ENCODE results near the gene TCF7L1.
"Not testable (repeated sequence)": the region's sequence is repeated elsewhere in the genome, so short reads cannot be mapped to it uniquely, and the experiment has no call there.

The TCF7L1 gene, protein sequence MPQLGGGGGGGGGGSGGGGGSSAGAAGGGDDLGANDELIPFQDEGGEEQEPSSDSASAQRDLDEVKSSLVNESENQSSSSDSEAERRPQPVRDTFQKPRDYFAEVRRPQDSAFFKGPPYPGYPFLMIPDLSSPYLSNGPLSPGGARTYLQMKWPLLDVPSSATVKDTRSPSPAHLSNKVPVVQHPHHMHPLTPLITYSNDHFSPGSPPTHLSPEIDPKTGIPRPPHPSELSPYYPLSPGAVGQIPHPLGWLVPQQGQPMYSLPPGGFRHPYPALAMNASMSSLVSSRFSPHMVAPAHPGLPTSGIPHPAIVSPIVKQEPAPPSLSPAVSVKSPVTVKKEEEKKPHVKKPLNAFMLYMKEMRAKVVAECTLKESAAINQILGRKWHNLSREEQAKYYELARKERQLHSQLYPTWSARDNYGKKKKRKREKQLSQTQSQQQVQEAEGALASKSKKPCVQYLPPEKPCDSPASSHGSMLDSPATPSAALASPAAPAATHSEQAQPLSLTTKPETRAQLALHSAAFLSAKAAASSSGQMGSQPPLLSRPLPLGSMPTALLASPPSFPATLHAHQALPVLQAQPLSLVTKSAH

DNA sequence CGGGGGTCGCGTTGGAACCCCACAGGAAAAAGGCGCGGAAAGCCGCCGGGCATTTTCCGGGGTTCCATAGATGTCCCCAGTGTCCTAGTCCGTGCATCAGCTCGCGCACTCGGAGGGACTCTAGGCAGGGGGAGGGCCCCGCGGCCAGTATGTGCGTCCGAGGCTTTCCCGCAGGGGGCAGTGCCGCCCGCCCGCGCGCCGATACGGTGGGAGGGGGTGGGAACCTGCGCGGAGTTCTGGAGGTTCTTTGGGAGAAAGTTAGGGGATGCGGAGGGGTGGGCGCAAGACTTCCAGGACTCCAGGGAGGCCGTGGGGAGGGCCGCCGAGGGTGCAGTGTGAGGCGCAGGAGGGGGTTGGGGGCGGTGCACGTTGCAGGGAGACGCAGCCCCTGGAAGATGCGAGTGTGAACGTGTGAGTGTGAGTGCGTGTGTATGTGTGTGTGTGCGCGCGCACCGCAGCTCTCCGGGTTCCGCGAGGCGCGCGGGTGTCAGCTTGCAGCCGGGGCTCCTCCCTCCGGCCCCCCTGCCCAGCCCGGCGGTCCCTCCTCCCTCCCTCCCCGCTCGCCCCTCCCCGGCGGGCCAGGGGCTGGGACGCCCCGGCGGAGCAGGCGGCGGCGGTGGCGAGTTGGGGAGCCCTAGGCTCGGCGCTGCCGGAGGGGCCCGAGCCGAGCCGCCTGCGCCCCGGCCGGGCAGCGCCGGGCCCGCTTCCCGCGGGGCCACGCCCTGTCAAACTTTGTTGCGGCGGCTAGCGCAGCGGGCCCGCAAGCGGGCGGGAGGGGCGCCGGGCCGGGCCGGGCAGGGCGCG lies at the start of gene TCF7L1:
Gene TCF7L1, plus strand, starts transcription at position 559 of the 804 bp plus-strand sequence. CDS start 293 bp downstream, outside the sequence.
- no peak for DNase-seq (ENCODE audit: low read depth in 2 of 2, low spot score in 1 of 2)

DNA sequence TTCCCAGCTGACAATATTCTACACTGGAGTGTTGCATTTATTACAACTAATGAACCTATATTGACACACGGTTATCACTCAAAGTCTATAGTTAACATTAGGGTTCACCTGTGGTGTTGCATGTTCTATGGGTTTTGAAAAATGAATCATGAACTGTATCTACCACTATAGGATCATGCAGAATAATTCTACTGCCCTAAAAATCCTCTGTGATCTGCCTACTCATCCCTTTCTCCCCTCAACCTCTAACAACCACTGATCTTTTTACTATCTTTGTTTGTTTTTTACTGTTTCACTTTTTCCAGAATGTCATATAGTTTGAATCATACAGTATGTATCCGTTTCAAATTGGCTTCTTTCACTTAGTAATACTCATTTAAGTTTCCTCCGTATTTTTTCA lies 47.6 kb upstream of the TCF7L1 start:
- DNase-seq (ENCODE audit: low read depth in 2 of 2, low spot score in 1 of 2), result no peak

DNA sequence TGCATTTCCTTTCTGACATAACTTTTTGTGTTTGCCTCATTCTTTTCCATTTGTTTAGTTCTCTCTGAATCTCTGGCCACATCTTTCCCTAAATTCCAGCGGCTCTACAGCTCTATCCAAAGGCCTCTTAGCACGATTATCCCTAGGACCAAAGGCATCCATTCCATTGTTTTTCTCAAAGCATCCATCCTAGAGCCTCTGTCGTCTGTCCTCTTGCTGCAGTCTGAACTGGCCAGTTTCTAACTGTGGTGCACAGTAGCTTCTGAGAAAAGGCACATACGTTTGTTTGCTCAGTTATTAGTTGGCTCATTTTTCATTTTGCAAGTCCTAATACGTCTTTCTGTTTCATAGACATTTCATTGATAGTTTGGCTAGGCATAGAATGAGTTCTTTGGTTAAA lies 45.7 kb upstream of the TCF7L1 start:
- no peak for DNase-seq (ENCODE audit: low read depth in 2 of 2, low spot score in 1 of 2)

DNA sequence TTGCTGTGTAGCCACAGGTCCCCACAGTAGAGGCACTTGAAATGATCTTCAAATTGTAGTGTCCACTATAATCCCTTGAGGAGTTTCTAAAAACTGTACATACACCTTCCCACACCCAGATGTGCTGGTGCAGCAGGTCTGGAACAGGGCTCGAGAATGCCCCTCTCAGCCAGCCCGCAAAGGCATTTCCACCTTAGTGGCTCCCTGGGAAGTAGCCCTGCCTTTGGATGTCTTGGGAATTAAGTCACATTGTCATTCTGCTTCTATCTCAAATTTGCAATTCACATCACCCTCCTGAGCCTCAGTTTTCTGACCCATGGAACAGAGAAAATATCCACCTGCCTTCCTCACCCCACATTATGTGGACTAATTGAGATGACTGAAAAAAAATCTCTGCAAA lies 44.3 kb upstream of the TCF7L1 start:
- DNase-seq (ENCODE audit: low read depth in 2 of 2, low spot score in 1 of 2), result no peak

DNA sequence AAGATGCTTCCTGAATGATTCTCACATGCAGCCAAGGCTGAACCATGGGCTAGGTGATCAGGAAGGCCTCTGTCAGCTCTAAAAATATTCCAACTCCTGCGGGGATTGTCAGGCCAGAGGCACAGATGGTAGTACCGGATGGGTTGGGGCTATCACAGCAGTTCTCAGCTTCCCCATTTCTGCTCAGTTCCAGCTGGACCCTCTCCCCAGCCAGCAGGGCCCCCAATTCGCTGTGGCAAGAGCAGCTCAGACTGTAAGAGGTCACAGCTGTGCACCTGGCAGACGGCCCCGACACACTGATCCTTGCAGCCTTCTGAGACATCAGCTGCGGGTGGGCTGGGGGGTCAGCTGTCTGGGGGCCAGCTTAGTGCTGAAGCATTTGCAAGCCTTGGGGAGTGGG lies 43.6 kb upstream of the TCF7L1 start:
- DNase-seq (ENCODE audit: low read depth in 2 of 2, low spot score in 1 of 2), result no peak

DNA sequence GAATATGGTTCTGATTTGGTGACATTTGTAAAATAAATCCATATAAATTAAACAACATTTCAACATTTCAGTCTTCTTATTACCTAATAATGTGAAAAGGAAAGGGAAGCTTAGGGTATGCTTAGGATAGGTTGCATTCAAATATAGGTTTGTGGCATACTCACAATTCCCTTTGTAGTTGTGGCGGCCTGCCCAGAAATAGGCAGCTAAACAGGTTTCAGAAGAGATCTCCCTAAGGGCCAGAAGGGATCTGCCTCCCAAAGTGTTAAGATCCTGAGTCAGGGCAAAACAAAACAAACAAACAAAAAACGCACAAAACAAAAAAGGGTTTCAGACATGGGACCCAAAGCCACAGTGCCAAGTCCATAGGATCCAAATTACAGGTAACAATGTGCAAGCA lies 41.4 kb upstream of the TCF7L1 start:
- no peak for DNase-seq (ENCODE audit: low read depth in 2 of 2, low spot score in 1 of 2)

DNA sequence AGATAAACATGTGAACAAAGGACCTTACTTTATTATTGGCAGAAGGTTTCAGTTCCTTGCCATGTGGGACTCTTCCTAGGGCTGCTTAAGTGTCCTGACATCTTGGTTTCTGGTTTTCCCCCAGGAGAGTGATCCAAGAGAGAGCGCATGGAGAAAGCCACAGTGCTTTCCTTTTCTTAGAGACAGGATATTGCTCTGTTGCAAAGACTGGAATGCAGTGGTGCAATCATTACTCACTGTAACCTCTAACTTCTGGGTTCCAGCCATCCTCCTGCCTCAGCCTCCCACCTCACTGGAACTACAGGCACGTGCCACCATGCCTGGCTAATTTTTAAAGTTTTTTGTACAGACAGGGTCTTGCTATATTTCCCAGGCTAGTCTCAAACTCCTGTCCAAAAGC lies 38.1 kb upstream of the TCF7L1 start:
- no peak for DNase-seq (ENCODE audit: low read depth in 2 of 2, low spot score in 1 of 2)

DNA sequence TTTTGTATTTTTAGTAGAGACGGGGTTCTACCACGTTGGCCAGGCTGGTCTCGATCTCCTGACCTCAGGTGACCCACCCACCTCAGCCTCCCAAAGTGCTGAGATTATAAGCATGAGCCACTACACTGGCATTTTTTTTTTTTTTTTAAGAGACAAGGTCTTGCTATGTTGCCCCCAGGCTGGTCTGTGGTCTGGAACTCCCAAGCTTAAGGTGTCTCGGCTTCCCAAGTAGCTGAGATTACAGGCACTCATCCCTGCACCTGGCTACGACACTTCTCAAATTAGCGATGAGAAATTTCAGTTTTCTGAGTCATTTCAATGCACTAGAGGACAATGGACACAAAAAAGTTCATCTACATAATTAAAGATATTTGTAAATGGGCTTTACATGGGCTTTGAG lies 36.6 kb upstream of the TCF7L1 start:
- no peak for DNase-seq (ENCODE audit: low read depth in 2 of 2, low spot score in 1 of 2)

DNA sequence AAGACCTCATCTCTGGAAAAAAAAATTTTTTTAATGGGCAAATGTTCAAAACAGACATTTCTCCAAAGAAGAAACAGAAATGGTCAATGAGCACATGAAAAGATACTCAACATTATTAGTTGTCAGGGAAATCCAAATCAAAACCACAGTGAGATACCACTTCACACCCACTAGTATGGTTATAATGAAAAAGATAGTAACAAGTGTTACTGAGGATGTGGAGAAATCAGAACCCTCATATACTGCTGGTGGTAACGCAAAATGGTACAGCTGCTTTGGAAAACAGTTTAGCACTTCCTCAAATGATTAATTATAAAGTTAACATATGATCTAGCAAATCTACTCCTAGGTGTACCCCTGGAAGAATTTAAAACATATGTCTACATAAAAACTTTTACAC lies 29.0 kb upstream of the TCF7L1 start:
- no peak for DNase-seq (ENCODE audit: low read depth in 2 of 2, low spot score in 1 of 2)

DNA sequence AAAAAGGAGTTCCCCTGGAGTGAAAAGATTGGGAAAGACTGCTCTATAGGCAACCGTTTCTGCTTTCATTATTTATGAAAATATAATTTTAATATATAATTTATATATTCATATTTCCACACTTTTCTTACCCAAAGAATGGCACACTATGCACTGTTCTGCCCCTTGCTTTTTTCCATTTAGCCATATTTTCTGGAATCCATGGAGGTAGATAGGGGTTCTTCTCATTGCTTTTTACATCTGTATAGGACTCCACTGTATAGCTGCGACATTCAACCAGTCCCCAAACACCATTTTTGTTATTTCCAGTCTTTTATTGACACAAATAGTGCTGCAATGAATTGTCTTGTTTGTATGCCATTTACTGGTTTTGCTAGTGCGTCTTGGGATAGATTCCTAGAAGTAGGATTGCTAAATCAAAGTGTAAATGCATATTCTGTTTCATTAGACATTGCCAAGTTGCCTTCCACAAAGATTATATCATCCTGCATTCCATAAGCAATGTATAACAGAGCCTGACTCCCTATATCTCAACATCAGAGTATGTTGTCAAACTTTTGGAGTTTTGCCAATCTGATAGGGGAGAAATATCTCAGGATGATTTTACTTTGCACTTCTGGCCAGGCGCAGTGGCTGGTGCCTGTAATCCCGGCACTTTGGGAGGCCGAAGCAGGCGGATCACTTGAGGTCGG lies 26.6 kb upstream of the TCF7L1 start:
- DNase-seq (ENCODE audit: low read depth in 2 of 2, low spot score in 1 of 2), result no peak

DNA sequence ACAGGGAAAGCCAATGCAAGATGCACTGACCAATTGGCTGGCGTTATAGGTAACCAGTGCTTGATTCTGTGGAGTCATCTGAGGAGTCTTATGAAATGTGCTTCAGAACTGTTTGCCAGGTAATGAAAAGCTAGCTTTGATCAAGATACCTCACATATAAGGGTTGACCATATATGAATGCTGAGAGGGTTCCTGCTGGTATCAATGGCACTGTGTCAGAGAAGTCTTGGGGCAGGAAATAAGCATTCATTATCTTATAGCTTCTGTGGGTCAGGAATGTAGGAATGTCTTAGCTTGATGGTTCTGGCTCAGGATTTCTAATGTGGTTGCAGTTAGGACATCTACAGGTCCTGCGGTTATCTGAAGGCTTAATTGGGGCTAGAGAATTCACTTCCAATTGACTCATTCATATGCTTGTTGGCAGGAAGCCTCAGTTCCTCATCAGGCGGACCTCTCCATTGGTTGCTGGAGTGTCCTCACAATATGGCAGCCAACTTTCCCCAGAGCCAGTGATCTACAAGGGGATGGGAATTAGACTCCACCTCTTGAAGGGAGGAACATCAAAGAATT lies 22.1 kb upstream of the TCF7L1 start:
- DNase-seq (ENCODE audit: low read depth in 2 of 2, low spot score in 1 of 2), result no peak

DNA sequence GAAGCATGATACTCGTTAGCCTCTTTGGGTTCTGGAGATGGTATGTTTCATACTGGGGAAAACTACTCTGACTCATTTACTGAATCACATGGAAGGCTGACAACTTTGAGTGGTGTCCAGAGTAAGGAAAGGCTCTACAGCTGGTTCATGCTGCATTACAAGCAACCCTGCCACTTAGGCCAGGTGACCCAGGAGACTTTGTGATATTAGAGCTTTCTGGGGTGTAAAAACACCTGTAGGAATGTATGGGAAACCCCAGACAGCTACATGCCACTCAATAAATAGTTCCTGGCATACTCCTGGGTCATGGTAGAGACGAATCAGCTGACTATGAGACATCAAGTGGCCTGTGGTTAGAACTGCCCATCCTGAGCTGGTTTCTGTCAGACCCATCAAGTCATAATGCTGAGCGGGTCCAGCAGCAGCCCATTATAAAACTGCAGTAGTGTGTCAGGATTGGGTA lies 21.3 kb upstream of the TCF7L1 start:
- no peak for DNase-seq (ENCODE audit: low read depth in 2 of 2, low spot score in 1 of 2)

DNA sequence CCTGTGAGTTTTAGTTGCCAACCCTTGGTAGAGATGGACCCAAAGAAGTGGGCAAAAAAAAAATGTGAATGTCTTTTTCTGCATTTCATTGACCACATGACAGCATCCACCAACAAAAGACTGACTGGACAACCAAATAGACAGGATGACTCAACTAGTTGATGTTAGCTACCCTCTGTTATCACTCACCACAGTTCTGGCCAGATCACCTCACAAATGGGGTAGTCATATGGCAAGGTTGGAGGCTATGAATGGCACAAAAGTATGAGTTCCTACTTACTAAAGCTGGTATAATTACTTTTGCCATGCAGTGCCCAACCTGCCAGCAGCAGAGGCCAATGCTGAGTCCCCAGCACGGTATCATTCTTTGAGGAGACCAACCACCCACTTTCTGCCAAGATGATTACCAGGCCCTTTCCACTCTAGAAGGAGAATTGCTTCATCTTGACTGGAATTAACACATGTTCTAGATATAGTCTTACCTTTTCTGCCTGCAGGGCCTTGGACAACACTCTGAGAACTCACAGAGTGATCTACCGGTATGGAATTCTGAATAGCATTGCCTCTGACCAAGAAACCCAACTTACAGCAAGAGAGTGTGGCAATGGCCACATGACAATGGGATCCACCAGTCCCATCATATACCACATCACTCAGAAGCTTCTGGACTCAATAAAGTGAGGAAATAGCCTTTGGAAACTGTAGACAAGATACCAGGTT lies 20.1 kb upstream of the TCF7L1 start:
- no peak for DNase-seq (ENCODE audit: low read depth in 2 of 2, low spot score in 1 of 2)

DNA sequence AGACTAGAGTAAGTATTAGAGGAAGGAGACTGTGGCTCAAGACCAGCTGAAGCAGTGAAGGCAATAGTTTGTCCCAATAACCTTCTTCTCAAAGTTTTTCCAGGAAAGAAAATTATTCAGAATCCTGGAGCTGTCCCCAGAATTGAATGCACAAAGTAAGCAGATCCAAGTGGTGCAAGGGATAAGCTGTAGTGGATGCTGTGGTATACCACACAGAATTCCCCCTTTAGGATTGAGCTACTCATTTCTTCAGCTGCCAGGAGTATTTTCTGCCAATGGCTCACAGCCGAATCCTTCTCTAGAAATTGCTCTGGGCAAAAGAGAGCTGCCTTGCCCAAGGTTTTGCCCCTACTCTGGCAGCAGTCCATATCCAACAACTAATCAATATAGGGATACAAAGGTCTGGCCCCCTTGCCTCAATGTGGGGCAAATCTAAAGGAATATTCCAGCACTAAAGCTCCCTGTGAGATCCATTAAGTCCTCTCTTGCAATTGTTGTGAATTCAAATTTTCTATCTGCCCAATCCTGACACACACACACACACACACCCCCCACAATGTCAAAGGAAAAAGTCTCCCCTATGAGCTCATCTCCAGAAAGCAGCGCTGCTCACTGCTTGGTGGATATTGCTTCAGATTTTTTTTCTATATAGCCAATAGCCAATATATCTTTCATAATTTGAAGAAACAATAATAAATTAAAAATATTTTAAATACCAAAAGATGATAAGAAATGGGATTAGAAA lies 18.4 kb upstream of the TCF7L1 start:
- no peak for DNase-seq (ENCODE audit: low read depth in 2 of 2, low spot score in 1 of 2)

DNA sequence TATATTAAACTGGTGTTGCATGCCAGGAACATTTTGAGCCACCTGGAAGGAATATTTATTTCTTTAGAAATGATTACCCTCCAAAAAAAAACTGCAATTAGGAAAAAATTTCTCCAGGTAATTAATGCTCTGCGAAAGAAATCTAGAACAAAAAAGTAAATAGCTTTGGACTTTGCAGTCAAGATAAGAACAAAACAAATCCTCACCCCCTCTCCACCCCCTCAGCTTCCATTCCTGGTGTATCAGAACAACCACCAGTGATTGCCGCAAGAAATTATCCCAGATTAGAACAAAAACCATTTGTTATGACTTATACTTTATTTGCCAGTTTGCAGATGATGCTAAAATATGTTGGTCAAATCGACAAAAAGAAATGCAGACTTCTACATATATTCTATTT lies 17.0 kb upstream of the TCF7L1 start:
- no peak for DNase-seq (ENCODE audit: low read depth in 2 of 2, low spot score in 1 of 2)

DNA sequence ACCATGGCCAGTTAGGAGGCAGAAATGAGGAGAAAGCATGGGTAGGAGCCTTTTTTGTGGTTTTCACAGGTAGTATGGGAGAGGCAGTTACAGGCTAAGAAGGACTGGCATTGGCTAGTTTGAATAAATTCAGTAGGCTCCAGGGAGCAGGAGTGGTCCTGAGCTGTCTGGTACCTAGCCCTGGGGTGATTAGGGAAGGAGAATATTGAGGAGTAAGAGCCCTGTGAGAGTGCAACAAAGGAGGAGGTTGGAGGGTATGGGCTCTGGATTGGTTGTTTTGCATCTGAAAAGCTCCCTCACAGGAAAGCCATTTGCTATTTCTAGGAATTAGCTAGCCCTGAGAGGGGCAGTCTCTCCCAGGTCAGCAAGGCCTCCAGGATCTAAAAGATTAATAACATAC lies 13.3 kb upstream of the TCF7L1 start:
- no peak for DNase-seq (ENCODE audit: low read depth in 2 of 2, low spot score in 1 of 2)

DNA sequence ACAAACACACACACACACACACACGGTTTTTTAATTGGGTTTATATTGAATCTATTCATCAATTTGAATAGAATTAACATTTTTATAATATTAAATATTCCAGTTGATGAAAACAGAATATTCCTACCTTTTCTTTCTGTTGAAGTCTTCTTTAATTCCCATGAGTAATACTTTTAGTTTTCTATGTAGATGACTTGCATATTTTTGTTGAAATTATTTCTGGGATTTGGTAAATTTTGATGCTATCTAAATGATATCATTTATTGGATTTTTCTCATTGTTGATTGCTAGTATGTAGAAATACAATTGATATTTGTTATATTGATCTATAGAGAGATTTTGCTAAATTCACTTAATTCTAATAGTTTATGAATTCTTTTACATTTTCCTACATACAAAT lies 12.8 kb upstream of the TCF7L1 start:
- no peak for DNase-seq (ENCODE audit: low read depth in 2 of 2, low spot score in 1 of 2)

DNA sequence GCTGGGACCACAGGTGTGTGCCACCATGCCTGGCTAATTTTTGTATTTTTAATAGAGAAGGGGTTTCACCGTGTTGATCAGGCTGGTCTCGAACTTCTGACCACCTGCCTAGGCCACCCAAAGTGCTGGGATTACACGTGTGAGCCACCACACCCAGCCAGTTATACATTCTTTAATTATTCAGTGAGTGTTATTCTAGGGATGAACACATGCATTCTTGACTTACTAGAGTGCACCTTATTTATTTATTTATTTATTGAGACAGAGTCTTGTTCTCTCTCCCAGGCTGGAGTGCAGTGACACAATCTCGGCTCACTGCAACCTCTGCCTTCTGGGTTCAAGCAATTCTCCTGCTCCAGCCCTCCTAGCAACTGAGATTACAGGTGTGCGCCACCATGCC lies 6.7 kb upstream of the TCF7L1 start:
- DNase-seq (ENCODE audit: low read depth in 2 of 2, low spot score in 1 of 2), result not testable (repeated sequence)

DNA sequence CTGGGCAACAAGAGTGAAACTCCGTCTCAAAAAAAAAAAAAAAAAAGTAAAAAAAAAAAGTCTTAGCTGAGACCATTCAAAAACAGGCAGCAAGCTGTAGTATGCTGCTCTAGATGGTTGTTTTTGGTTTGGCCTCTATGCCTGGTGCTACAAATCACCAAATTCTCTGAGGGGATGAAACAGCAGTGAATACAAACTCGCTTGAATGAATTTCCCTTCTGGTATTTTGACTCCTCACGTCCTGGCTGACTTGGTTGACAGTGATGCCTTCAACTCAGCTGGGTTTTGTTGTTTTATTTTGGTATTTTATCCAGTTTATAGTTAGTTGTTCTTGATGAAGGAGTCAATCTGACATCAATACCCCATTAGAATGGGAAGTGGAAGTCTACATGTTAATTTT lies 3.3 kb upstream of the TCF7L1 start:
- DNase-seq (ENCODE audit: low read depth in 2 of 2, low spot score in 1 of 2), result no peak

DNA sequence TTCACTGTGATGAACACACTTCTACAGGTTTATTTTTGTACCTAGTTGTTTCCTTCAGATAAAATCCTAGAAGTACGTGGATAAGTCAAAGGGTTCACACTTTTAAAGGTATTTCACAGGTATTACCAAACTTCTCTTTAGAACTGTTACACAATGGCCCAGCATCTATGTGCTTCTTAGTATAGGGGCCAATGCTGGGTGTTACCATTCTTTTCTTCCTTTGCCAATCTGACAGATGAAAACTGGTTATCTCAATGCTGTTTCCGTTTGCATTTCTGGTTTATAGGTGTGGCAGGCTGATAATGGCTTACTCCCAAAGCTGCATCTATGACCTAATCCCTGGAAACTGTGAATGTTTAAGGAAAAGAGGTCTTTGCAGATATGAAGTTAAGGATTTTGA lies 2.8 kb upstream of the TCF7L1 start:
- no peak for DNase-seq (ENCODE audit: low read depth in 2 of 2, low spot score in 1 of 2)
